ENCODE measurements around the gene GRSF1. TPM values are rescaled to one million over a fixed set of nuclear protein-coding genes. Genes with fewer than 3 reads are reported as not detected.
A peak's percentile ranks its signal among the peaks of the same experiment; 100 is the strongest.

Gene GRSF1
- total and polyA plus RNA-seq, 2 of the 13 experiments (the other 11 are each of a cell fraction or from before 2014, with no cell fraction given) = 66.5 to 103 TPM

DNA sequence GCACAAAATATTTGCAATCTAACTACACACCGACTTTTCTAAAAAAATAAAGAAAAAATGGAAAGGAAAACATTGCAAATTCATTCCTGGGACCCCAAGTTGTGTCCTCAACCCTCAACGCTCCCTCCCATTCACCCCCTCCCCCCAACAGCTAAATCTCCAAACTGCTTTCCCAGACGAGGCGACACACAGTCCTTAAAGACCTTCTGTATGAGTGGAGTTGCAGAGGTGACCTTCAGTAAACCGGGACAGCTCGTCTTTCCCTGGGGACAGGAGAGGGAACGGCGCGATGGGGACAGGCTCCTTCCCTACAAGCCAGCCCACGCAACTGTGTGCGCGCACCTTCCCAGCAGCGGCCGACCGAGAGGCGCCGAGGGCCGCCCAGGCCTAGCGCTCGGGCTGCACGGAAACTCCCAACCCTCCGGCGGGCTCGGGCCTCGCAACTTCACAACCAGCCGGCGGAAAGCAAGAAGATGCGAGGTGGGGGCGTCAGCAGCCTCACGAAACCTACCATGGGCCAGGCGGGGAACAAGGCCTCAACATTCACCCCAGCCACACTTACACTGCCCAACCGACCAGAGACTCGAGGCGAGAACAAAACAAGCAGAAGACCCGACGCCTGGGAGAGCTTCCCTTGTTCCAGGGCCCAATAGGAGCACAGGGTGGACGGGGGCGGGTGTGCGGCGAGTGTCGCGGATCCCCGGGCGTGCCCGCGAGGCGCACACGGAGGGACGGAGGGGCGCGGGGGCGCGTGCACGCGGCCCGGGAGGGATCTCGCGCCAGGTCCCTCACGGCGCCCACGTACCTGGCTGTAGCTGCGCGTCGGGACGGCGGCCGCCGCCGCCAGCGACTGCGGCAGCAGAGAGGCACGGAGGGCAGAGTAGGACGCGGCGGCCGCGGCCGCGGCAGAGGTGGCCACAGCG, 763 bp downstream of the GRSF1 start (continued):
- TF ChIP-seq, protein P1, sequence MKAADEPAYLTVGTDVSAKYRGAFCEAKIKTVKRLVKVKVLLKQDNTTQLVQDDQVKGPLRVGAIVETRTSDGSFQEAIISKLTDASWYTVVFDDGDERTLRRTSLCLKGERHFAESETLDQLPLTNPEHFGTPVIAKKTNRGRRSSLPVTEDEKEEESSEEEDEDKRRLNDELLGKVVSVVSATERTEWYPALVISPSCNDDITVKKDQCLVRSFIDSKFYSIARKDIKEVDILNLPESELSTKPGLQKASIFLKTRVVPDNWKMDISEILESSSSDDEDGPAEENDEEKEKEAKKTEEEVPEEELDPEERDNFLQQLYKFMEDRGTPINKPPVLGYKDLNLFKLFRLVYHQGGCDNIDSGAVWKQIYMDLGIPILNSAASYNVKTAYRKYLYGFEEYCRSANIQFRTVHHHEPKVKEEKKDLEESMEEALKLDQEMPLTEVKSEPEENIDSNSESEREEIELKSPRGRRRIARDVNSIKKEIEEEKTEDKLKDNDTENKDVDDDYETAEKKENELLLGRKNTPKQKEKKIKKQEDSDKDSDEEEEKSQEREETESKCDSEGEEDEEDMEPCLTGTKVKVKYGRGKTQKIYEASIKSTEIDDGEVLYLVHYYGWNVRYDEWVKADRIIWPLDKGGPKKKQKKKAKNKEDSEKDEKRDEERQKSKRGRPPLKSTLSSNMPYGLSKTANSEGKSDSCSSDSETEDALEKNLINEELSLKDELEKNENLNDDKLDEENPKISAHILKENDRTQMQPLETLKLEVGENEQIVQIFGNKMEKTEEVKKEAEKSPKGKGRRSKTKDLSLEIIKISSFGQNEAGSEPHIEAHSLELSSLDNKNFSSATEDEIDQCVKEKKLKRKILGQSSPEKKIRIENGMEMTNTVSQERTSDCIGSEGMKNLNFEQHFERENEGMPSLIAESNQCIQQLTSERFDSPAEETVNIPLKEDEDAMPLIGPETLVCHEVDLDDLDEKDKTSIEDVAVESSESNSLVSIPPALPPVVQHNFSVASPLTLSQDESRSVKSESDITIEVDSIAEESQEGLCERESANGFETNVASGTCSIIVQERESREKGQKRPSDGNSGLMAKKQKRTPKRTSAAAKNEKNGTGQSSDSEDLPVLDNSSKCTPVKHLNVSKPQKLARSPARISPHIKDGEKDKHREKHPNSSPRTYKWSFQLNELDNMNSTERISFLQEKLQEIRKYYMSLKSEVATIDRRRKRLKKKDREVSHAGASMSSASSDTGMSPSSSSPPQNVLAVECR (CRISPR knock-in tag; IDR thresholded peaks at IDR 0.05; ENCODE audit: borderline replicate concordance) = peak; percentile 71
- TF ChIP-seq AHR (CRISPR knock-in tag; IDR thresholded peaks at IDR 0.05) (0 out of 2 replicates have a peak, but pooled peaks have one; percentile 49), KLF13 (CRISPR knock-in tag; IDR thresholded peaks at IDR 0.05) (no peak), ZNF570 (CRISPR knock-in tag; IDR thresholded peaks at IDR 0.05; ENCODE audit: borderline replicate concordance) (no peak), PLRG1 (conservative IDR thresholded peaks at IDR 0.05) (no peak), ZNF30 (CRISPR knock-in tag; IDR thresholded peaks at IDR 0.05) (0 out of 2 replicates have a peak, but pooled peaks have one; percentile 61), SIN3A (IDR thresholded peaks at IDR 0.05; ENCODE audit: borderline replicate concordance, low read depth, low read length) (no peak), RORA (CRISPR knock-in tag; IDR thresholded peaks at IDR 0.05) (no peak), NFYB (CRISPR knock-in tag; IDR thresholded peaks at IDR 0.05) (no peak), ARID2 (CRISPR knock-in tag; IDR thresholded peaks at IDR 0.05; ENCODE audit: borderline replicate concordance) (no peak), MTF2 (CRISPR knock-in tag; IDR thresholded peaks at IDR 0.05; ENCODE audit: borderline replicate concordance) (0 out of 2 replicates have a peak, but pooled peaks have one; percentile 35), ZNF207 (IDR thresholded peaks at IDR 0.05; ENCODE audit: borderline replicate concordance) (no peak), ZNF746 (CRISPR knock-in tag; IDR thresholded peaks at IDR 0.05) (no peak), KMT2B (CRISPR knock-in tag; IDR thresholded peaks at IDR 0.05) (peak; percentile 62; the same call in 1 of the 2 replicates), ZNF816 (CRISPR knock-in tag; IDR thresholded peaks at IDR 0.05; ENCODE audit: borderline replicate concordance) (no peak), MBNL3 (CRISPR knock-in tag; conservative IDR thresholded peaks at IDR 0.05) (no peak)
- TF ChIP-seq, protein P2, sequence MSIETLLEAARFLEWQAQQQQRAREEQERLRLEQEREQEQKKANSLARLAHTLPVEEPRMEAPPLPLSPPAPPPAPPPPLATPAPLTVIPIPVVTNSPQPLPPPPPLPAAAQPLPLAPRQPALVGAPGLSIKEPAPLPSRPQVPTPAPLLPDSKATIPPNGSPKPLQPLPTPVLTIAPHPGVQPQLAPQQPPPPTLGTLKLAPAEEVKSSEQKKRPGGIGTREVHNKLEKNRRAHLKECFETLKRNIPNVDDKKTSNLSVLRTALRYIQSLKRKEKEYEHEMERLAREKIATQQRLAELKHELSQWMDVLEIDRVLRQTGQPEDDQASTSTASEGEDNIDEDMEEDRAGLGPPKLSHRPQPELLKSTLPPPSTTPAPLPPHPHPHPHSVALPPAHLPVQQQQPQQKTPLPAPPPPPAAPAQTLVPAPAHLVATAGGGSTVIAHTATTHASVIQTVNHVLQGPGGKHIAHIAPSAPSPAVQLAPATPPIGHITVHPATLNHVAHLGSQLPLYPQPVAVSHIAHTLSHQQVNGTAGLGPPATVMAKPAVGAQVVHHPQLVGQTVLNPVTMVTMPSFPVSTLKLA (IDR thresholded peaks at IDR 0.05) = no peak
- TF ChIP-seq, protein P3, sequence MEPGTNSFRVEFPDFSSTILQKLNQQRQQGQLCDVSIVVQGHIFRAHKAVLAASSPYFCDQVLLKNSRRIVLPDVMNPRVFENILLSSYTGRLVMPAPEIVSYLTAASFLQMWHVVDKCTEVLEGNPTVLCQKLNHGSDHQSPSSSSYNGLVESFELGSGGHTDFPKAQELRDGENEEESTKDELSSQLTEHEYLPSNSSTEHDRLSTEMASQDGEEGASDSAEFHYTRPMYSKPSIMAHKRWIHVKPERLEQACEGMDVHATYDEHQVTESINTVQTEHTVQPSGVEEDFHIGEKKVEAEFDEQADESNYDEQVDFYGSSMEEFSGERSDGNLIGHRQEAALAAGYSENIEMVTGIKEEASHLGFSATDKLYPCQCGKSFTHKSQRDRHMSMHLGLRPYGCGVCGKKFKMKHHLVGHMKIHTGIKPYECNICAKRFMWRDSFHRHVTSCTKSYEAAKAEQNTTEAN (CRISPR knock-in tag; conservative IDR thresholded peaks at IDR 0.05) = no peak
- TF ChIP-seq, protein P4, sequence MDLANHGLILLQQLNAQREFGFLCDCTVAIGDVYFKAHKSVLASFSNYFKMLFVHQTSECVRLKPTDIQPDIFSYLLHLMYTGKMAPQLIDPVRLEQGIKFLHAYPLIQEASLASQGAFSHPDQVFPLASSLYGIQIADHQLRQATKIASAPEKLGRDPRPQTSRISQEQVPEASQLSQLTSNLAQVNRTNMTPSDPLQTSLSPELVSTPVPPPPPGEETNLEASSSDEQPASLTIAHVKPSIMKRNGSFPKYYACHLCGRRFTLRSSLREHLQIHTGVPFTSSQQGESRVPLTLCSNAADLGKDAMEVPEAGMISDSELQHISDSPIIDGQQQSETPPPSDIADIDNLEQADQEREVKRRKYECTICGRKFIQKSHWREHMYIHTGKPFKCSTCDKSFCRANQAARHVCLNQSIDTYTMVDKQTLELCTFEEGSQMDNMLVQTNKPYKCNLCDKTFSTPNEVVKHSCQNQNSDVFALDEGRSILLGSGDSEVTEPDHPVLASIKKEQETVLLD (CRISPR knock-in tag; IDR thresholded peaks at IDR 0.05; ENCODE audit: low read depth) = no peak
